Mucosa of descending colon (tissue), 3 donors: ENCODE data around the gene PSMC4. TPM values are rescaled to one million over a fixed set of nuclear protein-coding genes. Genes with fewer than 3 reads are reported as not detected.

Experiments
- ATAC-seq: fragments of 200-7000 bp; cut with Tn5 transposase; one replicate; pipeline ENCODE4 v1.9.1; 2020; ENCODE audit warnings: mild to moderate bottlenecking, moderate library complexity
- DNase-seq, 3 donors: peaks; one replicate each; pipeline ENCODE4 v3.0.0-alpha.2; 2020
- H3K36me3 ChIP-seq: fragments of 200-600 bp; one replicate; pipeline ENCODE4 v1.8.0; 2021; ENCODE audit warnings: low read depth, mild to moderate bottlenecking
- H3K4me1 ChIP-seq: fragments of 200-600 bp; one replicate; pipeline ENCODE4 v1.8.0; 2021; ENCODE audit warnings: low read depth, mild to moderate bottlenecking
- H3K4me3 ChIP-seq: fragments of 200-600 bp; one replicate; pipeline ENCODE4 v1.8.0; 2021; ENCODE audit warnings: mild to moderate bottlenecking
- H3K9me3 ChIP-seq: fragments of 200-600 bp; one replicate; pipeline ENCODE4 v1.8.0; 2021; ENCODE audit warnings: mild to moderate bottlenecking
- CTCF ChIP-seq: fragments of 200-600 bp; IDR thresholded peaks from one replicate; pipeline ENCODE4 v1.8.0; 2022; ENCODE audit warnings: antibody characterized with exemption, mild to moderate bottlenecking
- intact Hi-C, 2 donors: fragments of 100-400 bp; cut with DNase I in 1 of 2; cut with micrococcal nuclease in 1 of 2; formaldehyde crosslinking; loops; one replicate each; pipeline versions ENCODE4 v1.11.0 to v1.11.1; 2022; cut with DNase I, micrococcal nuclease
- total RNA-seq, 3 donors: library from RNA; stranded (reverse); fragmentation: NEBNext Ultra II Directional in 2 of 3; extraction: Animal tissue kit (Norgen Biotek cat#: 25700) in 2 of 3; gene quantifications; one replicate each; pipeline versions ENCODE4 v1.2.1 to v1.2.4, GENCODE V29; 2021 to 2023
- donor health status: DM: no; HTN: no; CAD: no; lungs with moderate emphysema.
- donor health status: DM: no; HTN: no; CAD: no.
- donor health status: DM: no; HTN: yes; CAD: no.

Gene PSMC4
- total RNA-seq, 3 donors from 2014 or later: 73.4 to 89.9 (median 77.5) TPM

GRCh38 chr19:39963898-39964297 is 7.1 kb upstream of the PSMC4 start:
- DNase-seq (no peak), ATAC-seq (no peak)
- TF ChIP-seq CTCF: no peak
- Histone ChIP-seq H3K4me3 (no peak overlapping the region), H3K9me3 (no peaks in the 10 kb centered on the region), H3K36me3 (no peaks in the 10 kb centered on the region), H3K4me1 (no peaks in the 10 kb centered on the region)
- intact Hi-C loops: no loop called here

GRCh38 chr19:39966617-39967016 is 4.3 kb upstream of the PSMC4 start:
- intact Hi-C loops: no loop called here
- DNase-seq: no peak
- peaks cover 3% of the 10 kb centered on the region for H3K4me1 ChIP-seq

GRCh38 chr19:39967561-39967960 is 3.4 kb upstream of the PSMC4 start:
- peaks cover 4% of the 10 kb centered on the region for H3K36me3 ChIP-seq
- no peak for ATAC-seq
- intact Hi-C loops: no loop called here
- no peak overlapping the region for H3K4me3 ChIP-seq
- no peak for DNase-seq
- TF ChIP-seq CTCF: no peak
- H3K9me3 ChIP-seq: no peaks in the 10 kb centered on the region
- peaks cover 6% of the 10 kb centered on the region for H3K4me1 ChIP-seq

More at GRCh38 chr19:39966617-39967016, 4.3 kb upstream of the PSMC4 start:
- TF ChIP-seq CTCF: no peak
- no peak for ATAC-seq
- no peaks in the 10 kb centered on the region for H3K9me3 ChIP-seq
- peaks cover 4% of the 10 kb centered on the region for H3K36me3 ChIP-seq
- H3K4me3 ChIP-seq: no peak overlapping the region

- intact Hi-C loops: no loop called here
- DNase-seq (peak in 1 of 3 donors; percentile 41), ATAC-seq (no peak)
- no peak for TF ChIP-seq CTCF
- Histone ChIP-seq H3K4me3 (no peak overlapping the region), H3K36me3 (peaks cover 4% of the 10 kb centered on the region), H3K9me3 (no peaks in the 10 kb centered on the region), H3K4me1 (peaks cover 6% of the 10 kb centered on the region)
These were observed 2.2 kb upstream of the PSMC4 start for GRCh38 chr19:39968789-39969188.

- TF ChIP-seq CTCF: no peak
- DNase-seq: no peak
- Histone ChIP-seq H3K4me3 (no peak overlapping the region), H3K4me1 (peaks cover 6% of the 10 kb centered on the region), H3K36me3 (peaks cover 5% of the 10 kb centered on the region), H3K9me3 (no peaks in the 10 kb centered on the region)
- intact Hi-C loops: no loop called here
- ATAC-seq: no peak
These were observed 1.7 kb upstream of the PSMC4 start for GRCh38 chr19:39969266-39969665.
